Smooth muscle cell of the umbilical artery (primary cell): ENCODE data around the gene TOMT. TPM values are rescaled to one million over a fixed set of nuclear protein-coding genes. Genes with fewer than 3 reads are reported as not detected.

ENCODE experiments used
- total RNA-seq: library from RNA; depleted of rRNA; stranded (reverse); fragments of >200 nt; gene quantifications from 2 replicates; pipeline ENCODE4 v1.2.3, GENCODE V29; 2014

The TOMT gene
- total RNA-seq = not detected in 2 replicates

GRCh38 chr11:72105888-72106287 lies at the start of gene TOMT:
Gene TOMT (plus strand): TSS chr11:72105924. CDS start chr11:72105952, 28 bp downstream.

GRCh38 chr11:72080326-72081183 lies 25.2 kb upstream of the TOMT start, which contains the start of the genes LRRC51 and NUMA1:
Gene LRRC51 (plus strand): TSS chr11:72080850. CDS start chr11:72089084, 8,234 bp downstream.
Gene NUMA1 (minus strand): TSS chr11:72080542. CDS start chr11:72035943, 44,599 bp downstream.

GRCh38 chr11:72102946-72103753 lies 2.6 kb upstream of the TOMT start, which contains the start of gene LAMTOR1:
Gene LAMTOR1 (minus strand): TSS chr11:72103297. CDS start chr11:72103224, 73 bp downstream.

GRCh38 chr11:72112143-72112977 lies 6.6 kb downstream of the TOMT start, which contains the start of gene ANAPC15:
Gene ANAPC15 (minus strand): TSS chr11:72112695. CDS start chr11:72111276, 1,419 bp downstream.

GRCh38 chr11:72135473-72135872 lies 29.7 kb downstream of the TOMT start, which contains the start of gene FOLR3:
Gene FOLR3 (plus strand): TSS chr11:72135725. CDS start chr11:72135953, 228 bp downstream.

Other genes starting within 250 kb of the TOMT start
- not detected in 2 replicates for gene DEFB131B, start 227.5 kb upstream of the TOMT start, total RNA-seq
- gene XNDC1N, start 177.3 kb upstream of the TOMT start, total RNA-seq = 5.5 and 8.9 TPM in 2 replicates
- gene RNF121, start 176.9 kb upstream of the TOMT start, total RNA-seq = 49.9 and 53.7 TPM in 2 replicates
- 2.7 and 4.5 TPM in 2 replicates for gene IL18BP, start 107.0 kb upstream of the TOMT start, total RNA-seq
- 121 and 150 TPM in 2 replicates for gene NUMA1, start 25.4 kb upstream of the TOMT start, total RNA-seq
- gene LRRC51, start 25.1 kb upstream of the TOMT start, total RNA-seq = 2.4 and 4.3 TPM in 2 replicates
- 62.6 and 63.0 TPM in 2 replicates for gene LAMTOR1, start 2.6 kb upstream of the TOMT start, total RNA-seq
- gene ANAPC15, start 6.8 kb downstream of the TOMT start, total RNA-seq = 15.4 and 17.4 TPM in 2 replicates
- gene FOLR3, start 29.8 kb downstream of the TOMT start, total RNA-seq = 0.23 TPM in 1 of 2 replicates, not detected in the other
- gene FOLR1, start 86.2 kb downstream of the TOMT start, total RNA-seq = not detected in 2 replicates
- not detected in 2 replicates for gene FOLR2, start 110.9 kb downstream of the TOMT start, total RNA-seq
- gene INPPL1, start 118.8 kb downstream of the TOMT start, total RNA-seq = 78.4 and 102 TPM in 2 replicates
- gene PHOX2A, start 138.3 kb downstream of the TOMT start, total RNA-seq = not detected in 2 replicates